PC-9 (cell line): ENCODE data around the gene CNRIP1.

Experiments used
- CTCF ChIP-seq: fragments of 200-600 bp; sonication (generic); conservative IDR thresholded peaks from 2 replicates; pipeline ENCODE4 v1.6.1; 2017; ENCODE audit warnings: mixed run types, antibody characterized with exemption, mild to moderate bottlenecking, moderate library complexity
- EZH2 ChIP-seq: fragments of 200-600 bp; sonication (generic); IDR thresholded peaks from 2 replicates; pipeline ENCODE4 v1.8.0; 2017; ENCODE audit warnings: antibody characterized with exemption, low read depth

- no peak for TF ChIP-seq CTCF
- no peak for TF ChIP-seq EZH2
Measured at GRCh38 chr2:68341583-68341982, 21.8 kb upstream of the CNRIP1 start.
